GM12875 (cell line): ENCODE measurements around the gene SLC14A1.
A peak's percentile ranks its signal among the peaks of the same experiment; 100 is the strongest.

ENCODE experiments used
- H3K4me3 ChIP-seq: one replicate; pipeline ENCODE4 v1.5.1; 2011; ENCODE audit warnings: low read depth, low read length, control low read depth
- TF ChIP-seq, protein P1 (sequence below): IDR thresholded peaks from 2 replicates; pipeline ENCODE4 v1.5.1; 2011; ENCODE audit warnings: low read depth, mild to moderate bottlenecking, control low read depth, inconsistent platforms, low read length, moderate library complexity, borderline replicate concordance; ENCODE audit not compliant: insufficient read depth

Gene SLC14A1

DNA sequence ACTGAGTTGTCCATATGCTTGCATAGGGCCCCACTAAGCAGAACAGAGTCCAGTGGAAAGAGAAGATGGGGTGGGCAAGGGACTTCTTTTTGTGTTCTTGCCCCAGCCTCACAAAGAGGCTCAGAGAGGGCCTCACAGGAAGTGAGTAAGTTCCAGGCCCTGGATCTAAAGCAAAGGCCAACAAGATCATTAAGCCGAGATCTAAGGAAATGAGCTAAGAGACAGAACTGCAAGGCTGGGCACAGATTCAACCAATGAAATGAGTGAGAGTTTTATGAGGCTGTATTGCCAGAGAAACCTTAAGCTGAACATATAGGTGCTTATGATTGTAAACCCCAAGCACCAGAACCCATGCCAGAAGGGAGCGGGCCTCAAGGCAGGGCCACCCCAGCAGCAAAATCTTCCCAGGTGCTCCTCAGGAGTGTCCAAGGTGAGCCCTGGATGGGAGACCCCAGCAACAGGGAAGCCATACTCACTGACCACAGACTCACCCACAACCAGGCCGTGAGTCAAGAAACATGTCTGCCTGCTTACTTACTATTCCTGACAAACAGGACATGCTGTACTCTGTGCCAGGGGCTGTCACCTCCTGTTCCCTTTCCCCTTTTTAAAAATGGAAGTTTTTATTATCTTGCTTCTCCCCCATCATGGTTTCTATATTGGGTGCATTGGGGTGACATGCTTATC lies 40.2 kb downstream of the SLC14A1 start:
- H3K4me3 ChIP-seq = no peak overlapping the region
- TF ChIP-seq, protein P1, sequence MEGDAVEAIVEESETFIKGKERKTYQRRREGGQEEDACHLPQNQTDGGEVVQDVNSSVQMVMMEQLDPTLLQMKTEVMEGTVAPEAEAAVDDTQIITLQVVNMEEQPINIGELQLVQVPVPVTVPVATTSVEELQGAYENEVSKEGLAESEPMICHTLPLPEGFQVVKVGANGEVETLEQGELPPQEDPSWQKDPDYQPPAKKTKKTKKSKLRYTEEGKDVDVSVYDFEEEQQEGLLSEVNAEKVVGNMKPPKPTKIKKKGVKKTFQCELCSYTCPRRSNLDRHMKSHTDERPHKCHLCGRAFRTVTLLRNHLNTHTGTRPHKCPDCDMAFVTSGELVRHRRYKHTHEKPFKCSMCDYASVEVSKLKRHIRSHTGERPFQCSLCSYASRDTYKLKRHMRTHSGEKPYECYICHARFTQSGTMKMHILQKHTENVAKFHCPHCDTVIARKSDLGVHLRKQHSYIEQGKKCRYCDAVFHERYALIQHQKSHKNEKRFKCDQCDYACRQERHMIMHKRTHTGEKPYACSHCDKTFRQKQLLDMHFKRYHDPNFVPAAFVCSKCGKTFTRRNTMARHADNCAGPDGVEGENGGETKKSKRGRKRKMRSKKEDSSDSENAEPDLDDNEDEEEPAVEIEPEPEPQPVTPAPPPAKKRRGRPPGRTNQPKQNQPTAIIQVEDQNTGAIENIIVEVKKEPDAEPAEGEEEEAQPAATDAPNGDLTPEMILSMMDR = no peak

GRCh38 chr18:45765796-45766195 lies 41.8 kb downstream of the SLC14A1 start:
- TF ChIP-seq, protein P1 = no peak
- H3K4me3 ChIP-seq = no peak overlapping the region

GRCh38 chr18:45771587-45772480 lies 47.9 kb downstream of the SLC14A1 start:
- no peak overlapping the region for H3K4me3 ChIP-seq

GRCh38 chr18:45774065-45774521 lies 50.1 kb downstream of the SLC14A1 start:
- no peak overlapping the region for H3K4me3 ChIP-seq
- TF ChIP-seq, protein P1 = no peak

More at GRCh38 chr18:45771587-45772480, 47.9 kb downstream of the SLC14A1 start:
- TF ChIP-seq, protein P1 = no peak

GRCh38 chr18:45775241-45775676 lies 51.3 kb downstream of the SLC14A1 start:
- peak overlapping the region; percentile 75 for H3K4me3 ChIP-seq

DNA sequence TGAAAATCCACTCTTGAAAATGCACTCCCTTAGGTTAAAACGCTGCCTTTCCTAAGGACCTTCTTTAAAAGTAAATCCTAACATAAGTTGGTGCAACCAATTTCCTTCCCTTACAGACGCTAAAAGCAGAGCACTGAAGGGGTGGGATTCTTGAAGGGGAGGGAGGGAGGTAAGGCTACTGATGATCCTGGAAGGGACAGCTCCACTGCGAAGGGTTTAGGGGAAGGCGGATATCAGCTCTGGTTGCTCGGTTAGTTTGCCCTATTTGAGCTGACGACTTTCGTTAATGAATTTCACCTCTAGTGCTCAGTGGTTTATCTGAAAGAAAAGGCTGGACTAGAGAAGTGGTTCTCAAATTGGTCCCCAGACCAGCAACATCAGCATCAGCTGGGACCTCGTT lies 51.8 kb downstream of the SLC14A1 start:
- TF ChIP-seq, protein P1 = no peak
- peak overlapping the region; percentile 75 for H3K4me3 ChIP-seq

More at GRCh38 chr18:45775241-45775676, 51.3 kb downstream of the SLC14A1 start:
- TF ChIP-seq, protein P1 = no peak
